K562 (cell line): ENCODE measurements around the gene ZNF362. TPM values are rescaled to one million over a fixed set of nuclear protein-coding genes. Genes with fewer than 3 reads are reported as not detected.

Source experiments
- ATAC-seq: fragments of 200-7000 bp; cut with Tn5 transposase; 3 replicates; pipeline ENCODE4 v1.9.1; 2020; ENCODE audit warnings: moderate library complexity
- BruUV-seq: library from RNA; stranded (reverse); fragments of 400-500 nt; replicated peaks from 2 replicates; lab custom pipeline; 2021; lab: Mats Ljungman, UMichigan
- CTCF ChIA-PET: fragments of 300-600 bp; formaldehyde crosslinking; extraction: SDS; loops from one replicate; lab custom pipeline; 2021; ENCODE audit warnings: low intra/inter-chr PET ratio; lab: Yijun Ruan, JAX
- POLR2A ChIA-PET: fragments of 300-600, 350-650 bp; sonication (Branson Sonifier 250); formaldehyde crosslinking; extraction: SDS; loops from one replicate; lab custom pipeline; 2021; ENCODE audit warnings: antibody characterized with exemption, inconsistent platforms; lab: Yijun Ruan, JAX
- DNase-seq, 4 experiments: peaks; one replicate each; pipeline versions ENCODE4 v3.0.0 to v3.0.0-alpha.2; 2011 to 2018; ENCODE audit warnings: low spot score in 3 of 4, mixed read lengths in 3 of 4; ENCODE audit errors: extremely low read depth in 1 of 4
- FAIRE-seq: peaks from 2 replicates; lab custom pipeline; 2011; peaks lifted over from hg19 to GRCh38; lab: Jason Lieb, UNC
- H2AFZ ChIP-seq: 2 replicates; pipeline ENCODE4 v1.6.0; 2011; ENCODE audit warnings: low read depth, low read length, control low read depth, inconsistent platforms
- H3K27ac ChIP-seq: fragments of 200-600 bp; 3 replicates; pipeline ENCODE4 v1.8.0; 2011; ENCODE audit warnings: low read depth, mild to moderate bottlenecking, control low read depth, inconsistent platforms, low read length, moderate library complexity, mixed read lengths; ENCODE audit errors: extremely low read depth
- H3K27me3 ChIP-seq, 2 experiments: fragments of 300-600 bp in 1 of 2; 2 replicates in 1 of 2; 3 replicates in 1 of 2; pipeline versions ENCODE4 v1.6.0 to v1.8.0; 2011; ENCODE audit warnings: inconsistent platforms in 2 of 2, low read length in 2 of 2, mild to moderate bottlenecking in 1 of 2, mixed read lengths in 1 of 2, moderate library complexity in 1 of 2; ENCODE audit not compliant: control insufficient read depth in 2 of 2, insufficient read depth in 2 of 2
- H3K36me3 ChIP-seq: fragments of 300-600 bp; 3 replicates; pipeline ENCODE4 v1.8.0; 2011; ENCODE audit warnings: mild to moderate bottlenecking, low read length, inconsistent platforms; ENCODE audit not compliant: control insufficient read depth, insufficient read depth
- H3K4me1 ChIP-seq, 2 experiments: fragments of 200-600 bp in 1 of 2; replicated peaks in 1 of 2; 2 replicates in 1 of 2; 3 replicates in 1 of 2; pipeline versions ENCODE4 v1.5.1 to v1.8.0; 2011; ENCODE audit warnings: inconsistent platforms in 2 of 2, low read length in 2 of 2, mild to moderate bottlenecking in 1 of 2, mixed read lengths in 1 of 2, moderate library complexity in 1 of 2; ENCODE audit not compliant: control insufficient read depth in 2 of 2, insufficient read depth in 2 of 2
- H3K4me2 ChIP-seq: 2 replicates; pipeline ENCODE4 v1.6.1; 2011; ENCODE audit warnings: low read length, control low read depth, inconsistent platforms, mixed read lengths; ENCODE audit not compliant: insufficient read depth
- H3K4me3 ChIP-seq: fragments of 200-600 bp; sonication (generic), shearing (Covaris generic); 2 replicates; pipeline ENCODE4 v1.5.1; 2016; ENCODE audit warnings: control low read depth, inconsistent platforms
- H3K79me2 ChIP-seq: fragments of 200-600 bp; 3 replicates; pipeline ENCODE4 v1.8.0; 2011; ENCODE audit warnings: low read length, inconsistent platforms; ENCODE audit not compliant: control insufficient read depth, insufficient read depth
- H3K9ac ChIP-seq, 2 experiments: 2 replicates each; pipeline versions ENCODE4 v1.6.0 to v1.6.1; 2011; ENCODE audit warnings: low read depth in 2 of 2, low read length in 2 of 2, control low read depth in 1 of 2, inconsistent platforms in 1 of 2, mild to moderate bottlenecking in 1 of 2, mixed read lengths in 1 of 2; ENCODE audit not compliant: insufficient read depth in 1 of 2
- H3K9me1 ChIP-seq: one replicate; pipeline ENCODE4 v1.6.0; 2011; ENCODE audit warnings: inconsistent platforms, mild to moderate bottlenecking, low read length, moderate library complexity; ENCODE audit not compliant: control insufficient read depth, insufficient read depth
- H3K9me3 ChIP-seq: replicated peaks from 2 replicates; pipeline ENCODE4 v1.5.1; 2011; ENCODE audit warnings: low read depth, low read length, inconsistent platforms; ENCODE audit not compliant: control insufficient read depth, insufficient read depth
- H4K20me1 ChIP-seq: replicated peaks from 2 replicates; pipeline ENCODE4 v1.6.1; 2011; ENCODE audit warnings: low read length, inconsistent platforms, mixed read lengths; ENCODE audit not compliant: control insufficient read depth, insufficient read depth
- CC2D1A ChIP-seq: fragments of 450-650 bp; IDR thresholded peaks from 2 replicates; pipeline ENCODE4 v1.6.1; 2017; ENCODE audit warnings: mild to moderate bottlenecking
- FOXA3 ChIP-seq, 2 experiments: fragments of 450-650 bp in 1 of 2; sonication (generic) in 1 of 2; formaldehyde crosslinking; IDR thresholded peaks in 1 of 2; conservative IDR thresholded peaks in 1 of 2; 2 replicates each; pipeline versions ENCODE4 v1.4.0 to v1.8.0; 2020 to 2022; ENCODE audit warnings: mild to moderate bottlenecking in 2 of 2, missing genetic modification reagents in 1 of 2
- KHSRP ChIP-seq: fragments of 450-650 bp; IDR thresholded peaks from 2 replicates; pipeline ENCODE4 v1.6.1; 2017
- ZNF3 ChIP-seq: fragments of 250-450 bp; sonication (Bioruptor Pico); IDR thresholded peaks from 2 replicates; pipeline ENCODE4 v1.5.0; 2021; ENCODE audit warnings: mild to moderate bottlenecking, moderate library complexity
- WGBS: fragments of 100-300 bp; shearing (Covaris generic); methylation state at CpG from one replicate; pipeline ENCODE4 v1.1.6; 2016; ENCODE audit warnings: low coverage, mixed read lengths; ENCODE audit not compliant: insufficient coverage; ENCODE audit errors: missing lambda C conversion rate; 5-methylcytosine and 5-hydroxymethylcytosine counted together
- in situ Hi-C: fragments of 300-500 bp; cut with MboI; formaldehyde crosslinking; loops from 4 replicates; pipeline ENCODE4 v1.15.0; 2018; ENCODE audit warnings: inconsistent platforms, mixed read lengths
- intact Hi-C: fragments of 100-400 bp; cut with micrococcal nuclease; formaldehyde crosslinking; loops from 2 replicates; pipeline ENCODE4 v1.14.2; 2022
- polyA plus RNA-seq, 8 experiments: library from polyadenylated mRNA; depleted of rRNA in 4 of 8; stranded (reverse) in 5 of 8; unstranded in 3 of 8; fragments of >200 nt; fragmentation: Nextera tagmentation in 2 of 8; fragmentation: Illumina TruSeq in 1 of 8; extraction: Ambion mirVana in 2 of 8; extraction: Trizol in 1 of 8; gene quantifications; 2 replicates each; pipeline versions ENCODE4 v1.2.1 to v1.2.3, GENCODE V29; 2011 to 2014; ENCODE audit warnings: inconsistent platforms in 1 of 8, missing spikeins in 1 of 8
- total RNA-seq, 7 experiments: library from RNA; depleted of rRNA in 6 of 7; stranded (reverse); fragments of >200 nt in 6 of 7; fragmentation: Illumina TruSeq in 2 of 7; extraction: Trizol in 2 of 7; gene quantifications; 2 replicates each; pipeline versions ENCODE4 v1.2.1 to v1.2.3, GENCODE V29; 2011 to 2021; ENCODE audit warnings: low replicate concordance in 1 of 7
- TF ChIP-seq, protein P1 (sequence below), 2 experiments: fragments of 450-650 bp in 1 of 2; sonication (generic) in 1 of 2; formaldehyde crosslinking in 1 of 2; IDR thresholded peaks; 2 replicates each; pipeline versions ENCODE4 v1.7.1 to v1.9.0; 2016 to 2022; ENCODE audit warnings: inconsistent platforms in 1 of 2, mild to moderate bottlenecking in 1 of 2, missing genetic modification reagents in 1 of 2

Gene ZNF362
- total and polyA plus RNA-seq, 9 of the 15 experiments (the other 6 are each of a cell fraction or from before 2014, with no cell fraction given): 0.01 to 1.1 (median 0.35) TPM; not detected in 1

DNA sequence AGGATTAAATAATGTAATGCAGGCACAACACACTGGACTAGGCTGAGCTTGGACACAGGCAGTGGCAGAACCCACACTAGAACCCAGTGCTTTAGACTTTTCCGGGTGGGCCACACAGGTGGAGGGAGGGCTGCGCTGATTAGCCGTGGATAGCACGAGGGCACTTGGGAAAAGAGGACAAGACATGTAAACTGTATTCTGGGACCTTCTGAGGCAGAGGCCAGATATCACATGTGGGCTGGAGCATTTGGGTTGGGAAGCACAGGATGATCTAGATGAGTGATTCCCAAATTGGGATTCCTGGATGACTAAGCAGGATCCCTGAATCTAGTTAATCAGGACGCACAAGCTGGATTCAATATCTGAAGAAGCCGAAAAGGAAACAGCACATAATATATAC is 84.9 kb downstream of the ZNF362 start:
- ChIA-PET CTCF (no interaction called here), POLR2A (interaction anchor here (0.6 to 2.1 kb wide), 8 partner anchors 10 to 1236 kb away, joined by 3 to 10 read pairs (median 4); partner anchors contain the start of gene A3GALT2)
- peaks cover 38% of the 10 kb centered on the region; the same call in 2 of the 3 replicates for H3K36me3 ChIP-seq
- peaks cover 50% of the 10 kb centered on the region for H3K79me2 ChIP-seq
- no peak overlapping the region for H2AFZ ChIP-seq
- peaks cover 13% of the 10 kb centered on the region for H3K9me1 ChIP-seq
- no peak overlapping the region for H3K27ac ChIP-seq
- no peak for DNase-seq
- H3K9ac ChIP-seq: no peak overlapping the region
- no peak overlapping the region for H3K4me2 ChIP-seq
- H3K4me3 ChIP-seq: no peak overlapping the region
- peaks cover 35% of the 10 kb centered on the region for H4K20me1 ChIP-seq
- no peak for FAIRE-seq
- 95% methylated on average over 6 of the region's 6 CpGs for WGBS
- no peak for ATAC-seq
- TF ChIP-seq CC2D1A (no peak), FOXA3 (CRISPR knock-in tag; conservative IDR thresholded peaks at IDR 0.05 in 1 of 2, IDR thresholded peaks at IDR 0.05 in 1 of 2) (no peak), KHSRP (no peak), ZNF3 (no peak)
- TF ChIP-seq, protein P1, sequence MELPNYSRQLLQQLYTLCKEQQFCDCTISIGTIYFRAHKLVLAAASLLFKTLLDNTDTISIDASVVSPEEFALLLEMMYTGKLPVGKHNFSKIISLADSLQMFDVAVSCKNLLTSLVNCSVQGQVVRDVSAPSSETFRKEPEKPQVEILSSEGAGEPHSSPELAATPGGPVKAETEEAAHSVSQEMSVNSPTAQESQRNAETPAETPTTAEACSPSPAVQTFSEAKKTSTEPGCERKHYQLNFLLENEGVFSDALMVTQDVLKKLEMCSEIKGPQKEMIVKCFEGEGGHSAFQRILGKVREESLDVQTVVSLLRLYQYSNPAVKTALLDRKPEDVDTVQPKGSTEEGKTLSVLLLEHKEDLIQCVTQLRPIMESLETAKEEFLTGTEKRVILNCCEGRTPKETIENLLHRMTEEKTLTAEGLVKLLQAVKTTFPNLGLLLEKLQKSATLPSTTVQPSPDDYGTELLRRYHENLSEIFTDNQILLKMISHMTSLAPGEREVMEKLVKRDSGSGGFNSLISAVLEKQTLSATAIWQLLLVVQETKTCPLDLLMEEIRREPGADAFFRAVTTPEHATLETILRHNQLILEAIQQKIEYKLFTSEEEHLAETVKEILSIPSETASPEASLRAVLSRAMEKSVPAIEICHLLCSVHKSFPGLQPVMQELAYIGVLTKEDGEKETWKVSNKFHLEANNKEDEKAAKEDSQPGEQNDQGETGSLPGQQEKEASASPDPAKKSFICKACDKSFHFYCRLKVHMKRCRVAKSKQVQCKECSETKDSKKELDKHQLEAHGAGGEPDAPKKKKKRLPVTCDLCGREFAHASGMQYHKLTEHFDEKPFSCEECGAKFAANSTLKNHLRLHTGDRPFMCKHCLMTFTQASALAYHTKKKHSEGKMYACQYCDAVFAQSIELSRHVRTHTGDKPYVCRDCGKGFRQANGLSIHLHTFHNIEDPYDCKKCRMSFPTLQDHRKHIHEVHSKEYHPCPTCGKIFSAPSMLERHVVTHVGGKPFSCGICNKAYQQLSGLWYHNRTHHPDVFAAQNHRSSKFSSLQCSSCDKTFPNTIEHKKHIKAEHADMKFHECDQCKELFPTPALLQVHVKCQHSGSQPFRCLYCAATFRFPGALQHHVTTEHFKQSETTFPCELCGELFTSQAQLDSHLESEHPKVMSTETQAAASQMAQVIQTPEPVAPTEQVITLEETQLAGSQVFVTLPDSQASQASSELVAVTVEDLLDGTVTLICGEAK (IDR thresholded peaks at IDR 0.05): no peak
- TF ChIP-seq, protein P1 (CRISPR knock-in tag; IDR thresholded peaks at IDR 0.05): no peak
- H3K27me3 ChIP-seq: no peaks in the 10 kb centered on the region
- no TSS peak for BruUV-seq
- H3K4me1 ChIP-seq: peaks cover 8 to 17% of the 10 kb centered on the region in 2 experiments; a peak in 4 of 5 replicates
- in situ Hi-C loops (no loop called here), intact Hi-C loops (no loop called here)
- H3K9me3 ChIP-seq: no peaks in the 10 kb centered on the region
